ENCODE data around the gene ZP3. TPM values are rescaled to one million over a fixed set of nuclear protein-coding genes. Genes with fewer than 3 reads are reported as not detected.
"Not testable (repeated sequence)": the region's sequence is repeated elsewhere in the genome, so short reads cannot be mapped to it uniquely, and the experiment has no call there.

Gene ZP3
- total RNA-seq, 4 donors from 2014 or later = 1.9 to 5.9 TPM; not detected in 2

DNA sequence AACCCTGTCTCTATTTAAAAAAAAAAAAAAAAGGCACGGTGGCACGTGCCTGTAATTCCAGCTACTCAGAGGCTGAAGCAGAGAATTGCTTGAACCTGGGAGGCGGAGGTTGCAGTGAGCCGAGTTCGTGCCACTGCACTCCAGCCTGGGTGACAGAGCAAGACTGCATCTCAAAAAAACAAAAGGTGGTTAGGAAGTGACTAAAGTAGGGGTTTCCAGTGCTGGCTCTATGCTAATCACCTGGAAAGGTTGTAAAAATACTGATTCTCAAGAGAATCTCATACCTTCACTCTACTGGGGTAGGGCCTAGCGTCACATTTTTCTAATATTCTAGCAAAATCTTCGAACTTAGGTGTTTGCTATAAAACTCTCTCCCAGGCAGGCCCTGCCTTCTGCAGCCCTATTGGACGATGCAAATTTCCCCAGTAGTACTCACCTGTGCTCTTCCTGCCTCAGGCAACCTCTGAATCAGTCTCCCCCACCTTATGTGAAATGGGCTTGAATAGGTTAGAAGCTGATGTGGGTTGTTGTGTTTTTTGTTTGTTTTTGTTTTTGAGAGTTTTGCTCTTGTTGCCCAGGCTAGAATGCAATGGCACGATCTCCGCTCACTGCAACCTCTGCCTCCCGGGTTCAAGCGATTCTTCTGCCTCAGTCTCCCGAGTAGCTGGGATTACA is 3.5 kb downstream of the ZP3 start:
- H3K4me1 ChIP-seq = no peaks in the 10 kb centered on the region
- H3K36me3 ChIP-seq = no peaks in the 10 kb centered on the region
- DNase-seq = no peak
- no peak overlapping the region for H3K27ac ChIP-seq
- no peaks in the 10 kb centered on the region for H3K9me3 ChIP-seq
- no peak overlapping the region for H3K4me3 ChIP-seq
- intact Hi-C loops (cut with DNase I; ENCODE audit: low total_unique reads) = no loop called here
- no peaks in the 10 kb centered on the region for H3K27me3 ChIP-seq
- TF ChIP-seq, protein P1, sequence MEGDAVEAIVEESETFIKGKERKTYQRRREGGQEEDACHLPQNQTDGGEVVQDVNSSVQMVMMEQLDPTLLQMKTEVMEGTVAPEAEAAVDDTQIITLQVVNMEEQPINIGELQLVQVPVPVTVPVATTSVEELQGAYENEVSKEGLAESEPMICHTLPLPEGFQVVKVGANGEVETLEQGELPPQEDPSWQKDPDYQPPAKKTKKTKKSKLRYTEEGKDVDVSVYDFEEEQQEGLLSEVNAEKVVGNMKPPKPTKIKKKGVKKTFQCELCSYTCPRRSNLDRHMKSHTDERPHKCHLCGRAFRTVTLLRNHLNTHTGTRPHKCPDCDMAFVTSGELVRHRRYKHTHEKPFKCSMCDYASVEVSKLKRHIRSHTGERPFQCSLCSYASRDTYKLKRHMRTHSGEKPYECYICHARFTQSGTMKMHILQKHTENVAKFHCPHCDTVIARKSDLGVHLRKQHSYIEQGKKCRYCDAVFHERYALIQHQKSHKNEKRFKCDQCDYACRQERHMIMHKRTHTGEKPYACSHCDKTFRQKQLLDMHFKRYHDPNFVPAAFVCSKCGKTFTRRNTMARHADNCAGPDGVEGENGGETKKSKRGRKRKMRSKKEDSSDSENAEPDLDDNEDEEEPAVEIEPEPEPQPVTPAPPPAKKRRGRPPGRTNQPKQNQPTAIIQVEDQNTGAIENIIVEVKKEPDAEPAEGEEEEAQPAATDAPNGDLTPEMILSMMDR (IDR thresholded peaks at IDR 0.05) = no peak
- TF ChIP-seq POLR2A (IDR thresholded peaks at IDR 0.05) = no peak

DNA sequence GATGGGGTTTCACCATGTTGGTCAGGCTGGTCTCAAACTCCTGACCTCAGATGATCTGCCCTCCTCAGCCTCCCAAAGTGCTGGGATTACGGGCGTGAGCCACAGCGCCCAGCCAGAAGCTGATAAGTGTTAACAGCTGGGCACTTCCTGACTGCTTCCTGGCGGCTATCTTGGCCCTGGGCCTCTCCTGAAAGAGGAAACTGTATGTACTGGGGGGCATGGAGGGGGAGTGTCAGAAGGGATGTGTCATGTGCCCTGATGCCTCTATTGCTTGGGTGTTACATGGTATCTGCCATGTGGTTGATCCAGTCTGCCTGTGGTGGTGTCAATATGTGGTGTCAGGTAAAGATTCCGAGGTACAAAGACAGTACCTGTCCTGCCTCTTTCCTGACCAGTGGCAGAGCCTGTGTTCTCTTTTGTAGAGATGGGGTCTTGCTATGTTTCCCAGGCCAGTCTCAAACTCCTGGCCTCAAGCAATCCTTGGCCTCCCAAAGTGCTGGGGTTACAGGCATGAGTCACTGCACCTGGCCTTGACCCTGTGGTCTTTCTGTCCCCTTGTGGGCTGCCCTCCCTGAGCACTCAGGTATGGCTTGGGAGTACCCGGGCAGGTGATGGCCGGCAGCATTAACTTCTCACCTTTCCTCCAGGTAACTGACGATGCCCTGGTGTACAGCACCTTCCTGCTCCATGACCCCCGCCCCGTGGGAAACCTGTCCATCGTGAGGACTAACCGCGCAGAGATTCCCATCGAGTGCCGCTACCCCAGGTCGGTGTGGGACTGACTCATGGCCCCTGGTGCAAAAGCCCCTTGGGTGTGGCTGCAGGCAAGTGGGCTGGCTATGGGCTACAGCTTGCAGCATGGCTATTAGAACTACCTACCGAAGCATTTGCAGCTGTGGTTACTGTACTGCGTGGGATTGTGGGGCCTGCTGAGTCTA is 4.4 kb downstream of the ZP3 start:
- no peaks in the 10 kb centered on the region for H3K9me3 ChIP-seq
- H3K4me3 ChIP-seq = no peak overlapping the region
- no peak overlapping the region for H3K27ac ChIP-seq
- no peaks in the 10 kb centered on the region for H3K27me3 ChIP-seq
- DNase-seq = no peak
- no peaks in the 10 kb centered on the region for H3K36me3 ChIP-seq
- TF ChIP-seq, protein P1 (IDR thresholded peaks at IDR 0.05) = no peak
- TF ChIP-seq POLR2A (IDR thresholded peaks at IDR 0.05) = no peak
- intact Hi-C loops (cut with DNase I; ENCODE audit: low total_unique reads) = no loop called here
- H3K4me1 ChIP-seq = no peaks in the 10 kb centered on the region

DNA sequence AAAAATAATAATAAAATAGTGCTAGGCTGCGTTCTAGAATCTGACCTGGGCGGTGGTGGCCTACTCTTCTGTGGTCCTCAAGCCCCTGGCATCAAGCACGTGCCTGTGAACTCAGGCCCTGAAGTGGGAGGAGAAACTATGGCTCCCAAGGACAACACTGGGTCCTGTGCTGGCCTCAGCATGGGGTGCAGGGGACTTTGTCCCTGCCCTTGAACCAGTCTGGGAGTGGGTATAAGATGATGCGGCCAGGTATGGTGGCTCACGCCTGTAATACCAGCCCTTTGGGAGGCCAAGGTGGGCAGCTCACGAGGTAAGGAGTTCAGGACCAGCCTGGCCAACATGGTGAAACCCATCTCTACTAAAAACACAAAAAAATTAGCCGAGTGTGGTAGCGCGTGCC is 5.5 kb downstream of the ZP3 start:
- peak in 1 of 2 donors; percentile 1 for DNase-seq
- Histone ChIP-seq H3K36me3 (no peaks in the 10 kb centered on the region), H3K4me1 (no peaks in the 10 kb centered on the region), H3K4me3 (no peak overlapping the region), H3K9me3 (no peaks in the 10 kb centered on the region), H3K27ac (no peak overlapping the region), H3K27me3 (no peaks in the 10 kb centered on the region)
- TF ChIP-seq, protein P1 (IDR thresholded peaks at IDR 0.05) = no peak
- no peak for TF ChIP-seq POLR2A (IDR thresholded peaks at IDR 0.05)
- intact Hi-C loops (cut with DNase I; ENCODE audit: low total_unique reads) = no loop called here

DNA sequence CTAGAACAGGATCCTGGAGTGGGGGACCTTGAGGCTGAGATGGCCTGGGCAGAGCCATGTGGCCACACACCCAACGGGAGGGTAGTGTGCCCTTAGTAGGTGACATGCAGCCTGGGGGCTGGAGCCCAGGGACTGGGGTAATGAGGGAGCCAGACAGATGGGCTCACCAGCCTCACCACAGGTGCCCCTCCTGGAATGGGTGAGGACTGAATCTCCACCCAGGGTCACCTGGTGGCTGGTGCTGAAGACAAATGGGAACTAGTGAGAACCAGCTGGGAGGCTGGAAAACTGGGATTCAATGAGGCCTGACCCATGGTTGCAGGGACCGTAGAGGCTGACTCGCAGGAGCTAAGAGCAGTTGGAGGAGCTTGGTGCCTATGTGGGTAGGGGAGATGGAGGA is 6.1 kb downstream of the ZP3 start:
- intact Hi-C loops (cut with DNase I; ENCODE audit: low total_unique reads) = no loop called here
- no peaks in the 10 kb centered on the region for H3K27me3 ChIP-seq
- H3K9me3 ChIP-seq = no peaks in the 10 kb centered on the region
- no peak overlapping the region for H3K4me3 ChIP-seq
- no peak overlapping the region for H3K27ac ChIP-seq
- no peaks in the 10 kb centered on the region for H3K36me3 ChIP-seq
- no peaks in the 10 kb centered on the region for H3K4me1 ChIP-seq
- TF ChIP-seq POLR2A (IDR thresholded peaks at IDR 0.05) = no peak
- TF ChIP-seq, protein P1 (IDR thresholded peaks at IDR 0.05) = no peak
- DNase-seq = no peak

DNA sequence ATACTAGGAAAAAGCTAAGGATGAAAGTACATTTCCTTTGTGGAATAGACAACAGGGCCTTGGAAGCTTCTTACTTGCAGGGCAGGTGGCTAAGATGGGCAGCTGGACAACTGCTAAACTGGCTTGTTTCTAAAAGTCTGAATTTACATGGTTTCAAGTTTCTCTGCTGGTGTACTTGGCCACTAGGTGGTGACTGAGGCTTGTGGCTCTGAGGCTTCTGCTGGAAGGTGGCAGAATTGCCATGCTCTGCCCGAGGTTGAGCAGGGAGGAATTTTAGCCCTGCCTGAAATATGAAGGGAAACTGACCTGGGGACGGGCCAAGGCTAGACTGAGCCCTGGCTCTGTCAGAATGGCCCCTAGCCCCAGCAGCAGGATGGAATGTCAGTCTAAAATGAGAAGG is 13.1 kb downstream of the ZP3 start:
- DNase-seq = peak; percentile 55 to 58

DNA sequence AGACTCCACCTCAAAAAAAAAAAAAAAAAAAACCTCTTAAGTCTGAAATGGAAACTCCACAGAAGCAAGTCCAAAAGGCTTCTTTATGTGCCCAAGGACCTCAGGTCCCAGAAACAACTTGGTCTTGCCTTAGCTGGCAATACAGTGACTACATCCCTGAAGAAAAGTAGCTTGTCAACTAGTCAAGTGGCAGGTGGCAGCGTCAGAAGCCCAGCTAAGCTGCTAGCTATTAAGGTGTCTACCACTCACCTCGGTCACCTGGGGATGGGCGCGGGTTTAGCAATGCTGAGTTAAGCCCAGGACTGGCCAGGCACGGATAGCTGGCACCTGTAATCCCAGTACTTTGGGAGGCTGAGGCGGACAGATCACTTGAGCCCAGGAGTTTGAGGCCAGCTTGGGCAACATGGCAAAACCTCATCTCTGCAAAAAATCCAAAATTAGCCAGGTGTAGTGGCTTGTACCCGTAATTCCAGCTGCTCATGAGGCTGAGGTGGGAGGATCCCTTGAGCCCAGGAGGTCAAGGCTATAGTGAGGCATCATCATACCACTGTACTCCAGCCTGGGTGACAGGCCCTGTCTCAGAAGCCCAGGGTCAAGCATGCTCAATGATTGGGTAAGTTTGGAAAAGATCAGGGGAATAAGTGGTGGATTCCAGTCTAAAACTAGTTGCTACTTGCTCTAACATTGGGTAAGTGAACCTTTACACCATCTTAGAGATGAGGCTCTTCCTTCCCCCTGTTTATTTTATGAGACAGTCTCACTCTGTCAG is 14.6 kb downstream of the ZP3 start:
- DNase-seq; H3K4me1 ChIP-seq; H3K36me3 ChIP-seq; H3K27me3 ChIP-seq; H3K9me3 ChIP-seq; intact Hi-C loops (cut with DNase I; ENCODE audit: low total_unique reads); H3K4me3 ChIP-seq; H3K27ac ChIP-seq: not testable (repeated sequence)

More for the DNA sequence above, 13.1 kb downstream of the ZP3 start:
- intact Hi-C loops (cut with DNase I; ENCODE audit: low total_unique reads); H3K27ac ChIP-seq; H3K4me1 ChIP-seq; H3K9me3 ChIP-seq; H3K27me3 ChIP-seq; H3K4me3 ChIP-seq; H3K36me3 ChIP-seq: not testable (repeated sequence)
- TF ChIP-seq, protein P1 (IDR thresholded peaks at IDR 0.05) = peak; percentile 43 to 64 (median 55)

DNA sequence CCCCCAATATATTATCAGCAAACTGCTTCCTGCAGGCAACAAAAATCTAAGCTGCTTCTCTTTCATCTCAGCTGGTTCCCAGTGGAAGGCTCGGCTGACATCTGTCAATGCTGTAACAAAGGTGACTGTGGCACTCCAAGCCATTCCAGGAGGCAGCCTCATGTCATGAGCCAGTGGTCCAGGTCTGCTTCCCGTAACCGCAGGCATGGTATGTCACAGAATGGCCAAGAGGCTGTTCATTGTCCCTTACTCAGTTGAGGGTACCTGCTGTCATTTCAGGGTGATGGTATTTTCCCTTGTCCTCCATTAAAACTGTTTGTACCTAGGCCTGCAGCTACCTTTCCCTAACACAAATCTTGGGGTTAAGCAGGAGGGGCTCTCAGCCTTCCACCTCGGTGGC is 15.7 kb downstream of the ZP3 start:
- DNase-seq; intact Hi-C loops (cut with DNase I; ENCODE audit: low total_unique reads): not testable (repeated sequence)

More for the DNA sequence above, 15.7 kb downstream of the ZP3 start:
- H3K36me3 ChIP-seq, H3K9me3 ChIP-seq, H3K27ac ChIP-seq, H3K4me3 ChIP-seq, H3K27me3 ChIP-seq, H3K4me1 ChIP-seq: not testable (repeated sequence)
